NAMALWA (cell line): ENCODE data around the gene GPR84.
"Not testable (repeated sequence)": the region's sequence is repeated elsewhere in the genome, so short reads cannot be mapped to it uniquely, and the experiment has no call there.

ENCODE experiments used
- DNase-seq: peaks from one replicate; pipeline ENCODE4 v3.0.0-alpha.2; 2015; ENCODE audit warnings: low spot score

The GPR84 gene

GRCh38 chr12:54325442-54326109 lies 38.7 kb downstream of the GPR84 start:
- not testable (repeated sequence) for DNase-seq

GRCh38 chr12:54324617-54325441 lies 39.5 kb downstream of the GPR84 start, which contains the start of gene COPZ1:
COPZ1 (plus strand) TSS chr12:54325131; CDS start chr12:54325164, 33 bp downstream.
- DNase-seq, result peak; percentile 100

- no peak for DNase-seq
These were observed 42.9 kb downstream of the GPR84 start for GRCh38 chr12:54321363-54321762.
